Lung (tissue), 12 donors: Measurements from ENCODE around the gene POLR2E. TPM values are rescaled to one million over a fixed set of nuclear protein-coding genes. Genes with fewer than 3 reads are reported as not detected.

ENCODE experiments used
- ATAC-seq: fragments of 200-7000 bp; cut with Tn5 transposase; one replicate; pipeline ENCODE4 v1.9.1; 2020; ENCODE audit warnings: moderate number of reproducible peaks; ENCODE audit not compliant: insufficient read depth, low FRiP score
- DNase-seq, 3 donors: peaks; one replicate each; pipeline ENCODE4 v3.0.0-alpha.2; 2013 to 2017
- H3K27ac ChIP-seq, 2 donors: one replicate each; pipeline ENCODE4 v1.5.1; 2013; ENCODE audit warnings: mild to moderate bottlenecking in 2 of 2, moderate library complexity in 2 of 2, control low read depth in 1 of 2, inconsistent platforms in 1 of 2, low read depth in 1 of 2, low read length in 1 of 2
- H3K27me3 ChIP-seq, 3 donors: one replicate each; pipeline ENCODE4 v1.5.1; 2013; ENCODE audit warnings: low read length in 2 of 3; ENCODE audit not compliant: control insufficient read depth in 3 of 3, insufficient read depth in 3 of 3
- H3K36me3 ChIP-seq, 4 donors: one replicate each; pipeline ENCODE4 v1.5.1; 2013; ENCODE audit warnings: low read length in 4 of 4, mild to moderate bottlenecking in 1 of 4, moderate library complexity in 1 of 4; ENCODE audit not compliant: control insufficient read depth in 4 of 4, insufficient read depth in 4 of 4
- H3K4me1 ChIP-seq, 5 donors: one replicate each; pipeline ENCODE4 v1.5.1; 2013; ENCODE audit warnings: low read length in 5 of 5, mild to moderate bottlenecking in 2 of 5, moderate library complexity in 1 of 5; ENCODE audit not compliant: control insufficient read depth in 5 of 5, insufficient read depth in 5 of 5
- H3K4me3 ChIP-seq: one replicate; pipeline ENCODE4 v1.5.1; 2013; ENCODE audit warnings: mild to moderate bottlenecking, control low read depth, moderate library complexity
- H3K9ac ChIP-seq, 2 donors: one replicate each; pipeline ENCODE4 v1.5.1; 2013; ENCODE audit warnings: low read length in 2 of 2, control low read depth in 1 of 2; ENCODE audit not compliant: insufficient read depth in 1 of 2
- H3K9me3 ChIP-seq, 4 donors: one replicate each; pipeline ENCODE4 v1.5.1; 2013; ENCODE audit warnings: low read length in 3 of 4, mild to moderate bottlenecking in 1 of 4, moderate library complexity in 1 of 4; ENCODE audit not compliant: control insufficient read depth in 4 of 4, insufficient read depth in 3 of 4
- CTCF ChIP-seq: IDR thresholded peaks from 2 replicates; pipeline ENCODE4 v1.5.1; 2012; ENCODE audit warnings: mild to moderate bottlenecking; ENCODE audit errors: control extremely low read depth, extremely low read depth
- WGBS, 2 donors: extraction: QIAGEN DNeasy Blood & Tissue Kit; methylation state at CpG; one replicate each; pipeline ENCODE4 v1.1.7; 2013; 5-methylcytosine and 5-hydroxymethylcytosine counted together
- polyA plus RNA-seq, 2 donors: library from polyadenylated mRNA; stranded (reverse); fragments of 200-250 nt; gene quantifications; one replicate each; pipeline ENCODE4 v1.2.1, GENCODE V29; 2013
- total RNA-seq, 2 donors: library from RNA; depleted of rRNA in 1 of 2; stranded (reverse); fragments of >200 nt in 1 of 2; gene quantifications; one replicate each; pipeline ENCODE4 v1.2.1, GENCODE V29; 2014 to 2021
- donor health status: control.
- donor health status: control.
- donor health status: Bipolar disorder and iron deficiency.
- donor health status: healthy.
- donor health status: DM: yes; HTN: yes; CAD: no.

POLR2E gene
- total and polyA plus RNA-seq, 4 donors, result 78.4 to 196 (median 154) TPM

- 79 to 85% methylated on average over 2 to 4 of the region's 5 CpGs for WGBS, 2 donors
These were observed 42.7 kb downstream of the POLR2E start for GRCh38 chr19:1052349-1052975.

DNA sequence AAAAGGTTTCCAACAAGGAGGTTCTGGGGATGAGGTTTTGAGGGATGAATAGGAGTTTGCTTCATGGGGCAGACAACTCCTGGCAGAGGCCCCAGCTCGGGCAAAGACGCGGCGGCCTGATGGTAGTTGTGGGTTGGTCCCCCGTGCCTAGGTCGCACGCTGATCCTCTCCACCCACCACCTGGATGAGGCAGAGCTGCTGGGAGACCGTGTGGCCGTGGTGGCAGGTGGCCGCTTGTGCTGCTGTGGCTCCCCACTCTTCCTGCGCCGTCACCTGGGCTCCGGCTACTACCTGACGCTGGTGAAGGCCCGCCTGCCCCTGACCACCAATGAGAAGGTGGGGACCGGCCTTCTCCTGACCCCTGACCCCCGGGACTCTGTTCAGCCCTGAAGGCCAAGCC is 43.4 kb downstream of the POLR2E start:
- no peaks in the 10 kb centered on the region for H3K27me3 ChIP-seq
- H3K4me1 ChIP-seq, result no peaks in the 10 kb centered on the region
- ATAC-seq (no peak), DNase-seq (no peak)
- H3K9me3 ChIP-seq, result peaks cover 0 to 10% (median 3%) of the 10 kb centered on the region in 4 donors
- H3K36me3 ChIP-seq, result peaks cover 0 to 14% (median 0%) of the 10 kb centered on the region in 4 donors
- no peak for TF ChIP-seq CTCF
- no peak overlapping the region for H3K9ac ChIP-seq
- WGBS, 2 donors, result 92 to 93% methylated on average over 17 of the region's 17 CpGs
- H3K4me3 ChIP-seq, result no peak overlapping the region
- H3K27ac ChIP-seq, result no peak overlapping the region

More at GRCh38 chr19:1052349-1052975, 42.7 kb downstream of the POLR2E start:
- TF ChIP-seq CTCF, result no peak
- H3K9ac ChIP-seq, result no peak overlapping the region
- H3K9me3 ChIP-seq, result peaks cover 0 to 16% (median 6%) of the 10 kb centered on the region in 4 donors
- no peak for ATAC-seq
- H3K27ac ChIP-seq, result no peak overlapping the region
- no peaks in the 10 kb centered on the region for H3K4me1 ChIP-seq
- peaks cover 0 to 11% (median 0%) of the 10 kb centered on the region in 4 donors for H3K36me3 ChIP-seq
- no peaks in the 10 kb centered on the region for H3K27me3 ChIP-seq
- DNase-seq, result no peak
- H3K4me3 ChIP-seq, result no peak overlapping the region

DNA sequence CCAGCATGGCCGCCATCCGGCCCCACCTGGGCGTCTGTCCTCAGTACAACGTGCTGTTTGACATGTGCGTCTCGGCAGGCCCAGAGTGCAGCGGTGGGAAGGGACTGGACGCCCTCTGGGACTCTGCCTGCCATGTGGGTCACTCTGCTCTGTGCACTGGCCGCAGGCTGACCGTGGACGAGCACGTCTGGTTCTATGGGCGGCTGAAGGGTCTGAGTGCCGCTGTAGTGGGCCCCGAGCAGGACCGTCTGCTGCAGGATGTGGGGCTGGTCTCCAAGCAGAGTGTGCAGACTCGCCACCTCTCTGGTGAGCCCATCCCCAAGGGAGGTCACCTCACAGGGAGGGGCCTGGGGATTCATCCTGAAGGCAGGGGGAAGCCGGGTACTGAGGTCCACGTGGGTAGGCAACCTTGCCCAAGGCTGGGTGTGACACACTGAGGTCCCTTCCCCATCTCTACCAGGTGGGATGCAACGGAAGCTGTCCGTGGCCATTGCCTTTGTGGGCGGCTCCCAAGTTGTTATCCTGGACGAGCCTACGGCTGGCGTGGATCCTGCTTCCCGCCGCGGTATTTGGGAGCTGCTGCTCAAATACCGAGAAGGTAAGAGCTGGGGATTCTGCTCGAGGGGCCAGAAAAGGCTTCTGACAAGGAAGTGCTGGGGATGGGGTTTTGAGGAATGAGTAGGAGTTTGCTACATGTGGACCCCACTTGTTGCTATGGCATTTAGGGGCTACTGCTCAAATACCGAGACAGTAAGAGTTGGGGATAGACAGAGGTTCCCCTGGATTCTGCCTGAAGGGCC is 44.0 kb downstream of the POLR2E start:
- no peak overlapping the region for H3K27ac ChIP-seq
- H3K27me3 ChIP-seq, result no peaks in the 10 kb centered on the region
- no peak for TF ChIP-seq CTCF
- peaks cover 0 to 4% (median 0%) of the 10 kb centered on the region in 4 donors for H3K9me3 ChIP-seq
- no peak overlapping the region for H3K4me3 ChIP-seq
- no peak for DNase-seq
- ATAC-seq, result no peak
- no peaks in the 10 kb centered on the region for H3K4me1 ChIP-seq
- H3K9ac ChIP-seq, result no peak overlapping the region
- H3K36me3 ChIP-seq, result peaks cover 0 to 14% (median 0%) of the 10 kb centered on the region in 4 donors
- WGBS, 2 donors, result 90 to 93% methylated on average over 31 of the region's 31 CpGs
